ENCODE measurements around the gene DPYD.

DPYD gene

DNA sequence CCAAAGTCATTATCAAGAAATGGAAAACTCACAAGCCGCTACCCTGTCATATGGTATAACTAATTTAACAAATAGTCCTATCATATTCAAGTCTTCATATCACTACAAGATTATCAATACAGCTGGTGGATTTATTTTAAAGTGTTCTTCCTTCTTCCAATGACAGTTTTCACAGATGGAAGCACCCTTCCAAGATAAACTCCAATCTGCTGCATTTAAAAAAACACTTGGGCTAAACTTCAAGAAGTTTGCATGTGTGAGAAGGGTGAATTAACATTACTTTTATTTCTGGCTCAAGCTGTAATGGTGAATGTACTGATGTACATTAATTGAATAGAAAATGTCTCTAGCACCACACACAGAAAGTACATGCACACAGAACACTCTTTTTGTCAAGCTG is 192.4 kb downstream of the DPYD start:
- no peaks in the 10 kb centered on the region for H3K36me3 ChIP-seq (ENCODE audit: control insufficient read depth, insufficient read depth, low read length)
- no peak for DNase-seq (ENCODE audit: extremely low read depth, insufficient read length)
- no peak overlapping the region for H3K4me3 ChIP-seq (replicated peaks; ENCODE audit: low read depth, low read length)
- no peak for TF ChIP-seq CTCF (IDR thresholded peaks at IDR 0.05; ENCODE audit: insufficient read depth, low read length, poor library complexity, severe bottlenecking)
- H3K27me3 ChIP-seq (replicated peaks; ENCODE audit: control insufficient read depth, insufficient read depth, low read length): no peaks in the 10 kb centered on the region

DNA sequence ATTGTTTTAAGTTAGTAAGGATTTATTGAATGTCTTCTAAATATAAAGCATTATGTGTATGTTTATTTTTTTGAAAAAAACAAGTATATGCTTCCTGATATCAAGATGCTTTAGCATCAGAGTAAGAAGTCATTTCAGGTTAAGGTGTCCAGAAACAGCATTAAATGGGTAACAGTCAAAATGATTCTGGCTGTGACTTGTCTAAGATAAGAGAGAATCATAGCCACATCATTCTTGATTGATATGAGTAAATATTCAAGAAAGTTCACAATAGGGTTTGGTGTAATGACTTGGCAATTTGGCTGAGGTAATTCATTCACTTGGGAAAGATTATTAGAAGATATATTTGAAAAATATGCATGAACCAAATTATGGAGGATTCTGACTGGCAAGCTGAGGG is 193.8 kb downstream of the DPYD start:
- no peak for TF ChIP-seq CTCF (IDR thresholded peaks at IDR 0.05; ENCODE audit: insufficient read depth, low read length, poor library complexity, severe bottlenecking)
- DNase-seq (ENCODE audit: extremely low read depth, insufficient read length): no peak
- H3K4me3 ChIP-seq (replicated peaks; ENCODE audit: low read depth, low read length): no peak overlapping the region
- H3K27me3 ChIP-seq (replicated peaks; ENCODE audit: control insufficient read depth, insufficient read depth, low read length): no peaks in the 10 kb centered on the region
- H3K36me3 ChIP-seq (ENCODE audit: control insufficient read depth, insufficient read depth, low read length): no peaks in the 10 kb centered on the region

DNA sequence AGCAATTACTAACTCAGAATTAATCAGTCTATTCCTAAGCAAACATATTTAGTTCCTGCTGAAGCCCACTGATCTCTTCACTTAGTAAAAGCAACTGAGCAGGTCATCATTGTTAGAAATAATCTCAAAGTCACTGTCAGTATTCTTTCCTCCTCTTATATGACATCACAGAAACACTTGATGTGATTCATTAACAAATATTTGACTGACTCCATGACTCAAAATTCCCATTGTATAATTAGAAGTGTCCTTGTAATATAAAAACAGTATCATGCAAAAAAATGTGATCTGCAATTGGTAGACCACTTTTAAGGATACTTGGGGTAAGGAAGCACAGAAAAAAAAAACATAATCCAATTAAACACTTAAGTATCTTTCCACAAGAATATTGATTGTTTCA is 194.4 kb downstream of the DPYD start:
- Histone ChIP-seq H3K4me3 (replicated peaks; ENCODE audit: low read depth, low read length) (no peak overlapping the region), H3K36me3 (ENCODE audit: control insufficient read depth, insufficient read depth, low read length) (no peaks in the 10 kb centered on the region), H3K27me3 (replicated peaks; ENCODE audit: control insufficient read depth, insufficient read depth, low read length) (no peaks in the 10 kb centered on the region)
- TF ChIP-seq CTCF (IDR thresholded peaks at IDR 0.05; ENCODE audit: insufficient read depth, low read length, poor library complexity, severe bottlenecking): no peak
- DNase-seq (ENCODE audit: extremely low read depth, insufficient read length): no peak

DNA sequence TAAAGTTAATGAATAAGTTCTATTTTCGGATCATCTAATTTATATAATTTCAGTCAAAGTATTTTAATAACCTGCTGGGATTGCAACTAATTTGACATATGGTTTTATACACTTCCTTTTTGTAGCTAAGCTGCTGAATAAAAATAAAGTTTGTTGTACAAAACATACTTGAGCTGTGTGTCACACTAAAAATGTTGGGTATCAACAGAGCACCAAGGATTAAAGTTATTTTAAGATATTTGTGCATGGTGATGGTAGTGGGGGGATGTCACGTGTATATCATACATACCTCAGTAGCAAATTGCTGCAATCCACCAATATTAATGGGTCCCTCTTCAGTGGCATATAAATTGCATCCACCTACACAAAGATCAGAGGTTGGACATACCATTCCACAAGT is 199.6 kb downstream of the DPYD start:
- no peak for DNase-seq (ENCODE audit: extremely low read depth, insufficient read length)

DNA sequence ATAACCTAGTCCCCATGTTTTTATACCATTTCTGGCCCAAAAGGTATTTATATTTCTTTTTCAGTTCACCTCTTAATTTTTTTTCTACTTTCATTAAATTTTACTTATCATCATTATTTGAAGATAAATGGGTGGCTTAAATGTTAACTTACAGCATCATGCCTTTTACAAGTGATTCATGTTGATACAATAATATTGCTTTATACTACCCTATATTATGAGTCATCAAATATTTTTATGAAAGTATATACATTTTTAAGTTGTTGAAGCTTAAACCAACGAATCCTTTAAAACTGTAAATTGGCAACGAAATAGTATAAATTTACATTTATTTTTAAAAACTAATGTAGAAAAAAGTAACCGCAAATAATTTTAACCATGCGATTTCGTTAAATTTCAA is 207.9 kb downstream of the DPYD start:
- H3K27me3 ChIP-seq (replicated peaks; ENCODE audit: control insufficient read depth, insufficient read depth, low read length): no peaks in the 10 kb centered on the region
- no peak for TF ChIP-seq CTCF (IDR thresholded peaks at IDR 0.05; ENCODE audit: insufficient read depth, low read length, poor library complexity, severe bottlenecking)
- no peaks in the 10 kb centered on the region for H3K36me3 ChIP-seq (ENCODE audit: control insufficient read depth, insufficient read depth, low read length)
- no peak overlapping the region for H3K4me3 ChIP-seq (replicated peaks; ENCODE audit: low read depth, low read length)
- no peak for DNase-seq (ENCODE audit: extremely low read depth, insufficient read length)

More for the DNA sequence above, 199.6 kb downstream of the DPYD start:
- no peak overlapping the region for H3K4me3 ChIP-seq (replicated peaks; ENCODE audit: low read depth, low read length)
- TF ChIP-seq CTCF (IDR thresholded peaks at IDR 0.05; ENCODE audit: insufficient read depth, low read length, poor library complexity, severe bottlenecking): no peak
- no peaks in the 10 kb centered on the region for H3K36me3 ChIP-seq (ENCODE audit: control insufficient read depth, insufficient read depth, low read length)
- no peaks in the 10 kb centered on the region for H3K27me3 ChIP-seq (replicated peaks; ENCODE audit: control insufficient read depth, insufficient read depth, low read length)

- DNase-seq (ENCODE audit: extremely low read depth, insufficient read length): no peak
- TF ChIP-seq CTCF (IDR thresholded peaks at IDR 0.05; ENCODE audit: insufficient read depth, low read length, poor library complexity, severe bottlenecking): no peak
- H3K27me3 ChIP-seq (replicated peaks; ENCODE audit: control insufficient read depth, insufficient read depth, low read length): no peaks in the 10 kb centered on the region
- no peaks in the 10 kb centered on the region for H3K36me3 ChIP-seq (ENCODE audit: control insufficient read depth, insufficient read depth, low read length)
- no peak overlapping the region for H3K4me3 ChIP-seq (replicated peaks; ENCODE audit: low read depth, low read length)
These were observed 209.0 kb downstream of the DPYD start for GRCh38 chr1:97711858-97712257.
